Measurements from ENCODE around the gene CKS1B.

DNA sequence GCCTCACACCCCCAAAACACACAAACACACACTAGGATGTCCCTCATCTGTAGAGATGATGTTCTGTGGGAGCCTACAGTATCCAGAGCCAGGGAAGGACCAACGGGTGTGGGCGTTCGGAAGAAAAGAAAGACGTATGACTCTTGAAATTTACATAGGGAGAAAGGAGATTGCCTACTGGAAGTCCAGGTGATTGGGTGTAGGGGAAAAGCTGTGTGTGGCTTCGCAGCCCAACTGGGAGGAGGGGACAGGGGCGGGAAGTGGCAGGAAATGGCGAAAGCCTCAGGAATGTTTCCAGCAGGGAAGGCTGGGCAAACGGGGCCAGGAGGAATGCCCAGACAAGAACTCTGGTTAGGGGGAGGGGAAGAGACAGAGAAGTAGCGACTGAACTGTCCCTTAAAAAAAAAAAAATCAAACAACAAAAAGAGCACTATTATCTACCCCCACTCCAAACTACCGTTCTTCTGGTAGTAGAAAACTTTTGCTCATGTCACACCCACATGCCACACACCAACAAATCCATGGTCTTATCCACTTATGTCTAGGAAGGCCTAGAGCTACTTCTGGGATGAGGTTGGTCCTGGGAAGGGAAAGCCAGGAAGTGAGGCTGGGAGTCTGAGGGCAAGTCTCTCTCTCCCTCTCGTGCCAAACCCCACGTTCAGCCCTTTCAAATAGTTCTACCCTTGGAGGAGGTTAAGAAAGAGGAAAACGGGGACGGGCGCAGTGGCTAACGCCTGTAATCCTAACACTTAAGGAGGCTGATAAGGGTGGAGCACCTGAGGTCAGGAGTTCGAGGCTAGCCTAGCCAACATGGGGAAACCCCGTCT, 1.8 kb upstream of the CKS1B start:
- TF ChIP-seq, protein P1, sequence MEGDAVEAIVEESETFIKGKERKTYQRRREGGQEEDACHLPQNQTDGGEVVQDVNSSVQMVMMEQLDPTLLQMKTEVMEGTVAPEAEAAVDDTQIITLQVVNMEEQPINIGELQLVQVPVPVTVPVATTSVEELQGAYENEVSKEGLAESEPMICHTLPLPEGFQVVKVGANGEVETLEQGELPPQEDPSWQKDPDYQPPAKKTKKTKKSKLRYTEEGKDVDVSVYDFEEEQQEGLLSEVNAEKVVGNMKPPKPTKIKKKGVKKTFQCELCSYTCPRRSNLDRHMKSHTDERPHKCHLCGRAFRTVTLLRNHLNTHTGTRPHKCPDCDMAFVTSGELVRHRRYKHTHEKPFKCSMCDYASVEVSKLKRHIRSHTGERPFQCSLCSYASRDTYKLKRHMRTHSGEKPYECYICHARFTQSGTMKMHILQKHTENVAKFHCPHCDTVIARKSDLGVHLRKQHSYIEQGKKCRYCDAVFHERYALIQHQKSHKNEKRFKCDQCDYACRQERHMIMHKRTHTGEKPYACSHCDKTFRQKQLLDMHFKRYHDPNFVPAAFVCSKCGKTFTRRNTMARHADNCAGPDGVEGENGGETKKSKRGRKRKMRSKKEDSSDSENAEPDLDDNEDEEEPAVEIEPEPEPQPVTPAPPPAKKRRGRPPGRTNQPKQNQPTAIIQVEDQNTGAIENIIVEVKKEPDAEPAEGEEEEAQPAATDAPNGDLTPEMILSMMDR (IDR thresholded peaks at IDR 0.05 in 8 of 11, conservative IDR thresholded peaks at IDR 0.05 in 3 of 11), result no peak
- TF ChIP-seq POLR2A (IDR thresholded peaks at IDR 0.05) (no peak), POLR2AphosphoS5 (IDR thresholded peaks at IDR 0.05) (peak in 2 of 3 donors; percentile 64 to 74)

Data from spleen (tissue), 7 donors.